ENCODE results near the gene TNFRSF6B.
"Not testable (repeated sequence)": the region's sequence is repeated elsewhere in the genome, so short reads cannot be mapped to it uniquely, and the experiment has no call there.

TNFRSF6B gene

GRCh38 chr20:63658749-63659187 is 37.7 kb upstream of the TNFRSF6B start:
- peaks cover 20% of the 10 kb centered on the region for H3K36me3 ChIP-seq (replicated peaks)
- no peaks in the 10 kb centered on the region for H3K9me3 ChIP-seq
- DNase-seq (ENCODE audit: low spot score in 2 of 2), result peak in 1 of 2 experiments; percentile 37
- peaks cover 14% of the 10 kb centered on the region for H3K4me1 ChIP-seq
- peak overlapping the region; percentile 96 for H3K4me3 ChIP-seq
- no peaks in the 10 kb centered on the region for H3K27me3 ChIP-seq (ENCODE audit: low read depth)
- in situ Hi-C loops (cut with MboI; ENCODE audit: low sequenced_read_pairs), result no loop called here

GRCh38 chr20:63659370-63659769 is 37.1 kb upstream of the TNFRSF6B start:
- Histone ChIP-seq H3K4me1 (peaks cover 8% of the 10 kb centered on the region), H3K27me3 (ENCODE audit: low read depth) (no peaks in the 10 kb centered on the region), H3K36me3 (replicated peaks) (peaks cover 23% of the 10 kb centered on the region), H3K4me3 (peak overlapping the region; percentile 96), H3K9me3 (no peaks in the 10 kb centered on the region)
- DNase-seq (ENCODE audit: low spot score in 2 of 2), result no peak
- in situ Hi-C loops (cut with MboI; ENCODE audit: low sequenced_read_pairs), result no loop called here

GRCh38 chr20:63660174-63660573 is 36.3 kb upstream of the TNFRSF6B start:
- in situ Hi-C loops (cut with MboI; ENCODE audit: low sequenced_read_pairs); H3K27me3 ChIP-seq (ENCODE audit: low read depth); H3K9me3 ChIP-seq; DNase-seq (ENCODE audit: low spot score in 2 of 2); H3K4me1 ChIP-seq; H3K4me3 ChIP-seq: not testable (repeated sequence)
- H3K36me3 ChIP-seq (replicated peaks), result peaks cover 24% of the 10 kb centered on the region

- DNase-seq (ENCODE audit: low spot score in 2 of 2), result no peak
- Histone ChIP-seq H3K4me3 (no peak overlapping the region), H3K4me1 (peaks cover 8% of the 10 kb centered on the region; the same call in 1 of the 2 replicates), H3K9me3 (no peaks in the 10 kb centered on the region), H3K36me3 (replicated peaks) (peaks cover 26% of the 10 kb centered on the region), H3K27me3 (ENCODE audit: low read depth) (no peaks in the 10 kb centered on the region)
- in situ Hi-C loops (cut with MboI; ENCODE audit: low sequenced_read_pairs), result no loop called here
Observed at GRCh38 chr20:63660622-63661021, 35.8 kb upstream of the TNFRSF6B start.

- Histone ChIP-seq H3K36me3 (replicated peaks) (peaks cover 29% of the 10 kb centered on the region), H3K27me3 (ENCODE audit: low read depth) (no peaks in the 10 kb centered on the region), H3K4me1 (peaks cover 8% of the 10 kb centered on the region; the same call in 1 of the 2 replicates), H3K9me3 (no peaks in the 10 kb centered on the region), H3K4me3 (no peak overlapping the region)
- in situ Hi-C loops (cut with MboI; ENCODE audit: low sequenced_read_pairs), result no loop called here
- DNase-seq (ENCODE audit: low spot score in 2 of 2), result no peak
Observed at GRCh38 chr20:63661108-63661507, 35.3 kb upstream of the TNFRSF6B start.

GRCh38 chr20:63661959-63662812 is 34.3 kb upstream of the TNFRSF6B start:
- H3K9me3 ChIP-seq, result no peaks in the 10 kb centered on the region
- no peak overlapping the region for H3K4me3 ChIP-seq
- no peak for DNase-seq (ENCODE audit: low spot score in 2 of 2)
- in situ Hi-C loops (cut with MboI; ENCODE audit: low sequenced_read_pairs), result no loop called here
- H3K27me3 ChIP-seq (ENCODE audit: low read depth), result no peaks in the 10 kb centered on the region
- peaks cover 36% of the 10 kb centered on the region for H3K36me3 ChIP-seq (replicated peaks)
- peaks cover 5% of the 10 kb centered on the region; the same call in 1 of the 2 replicates for H3K4me1 ChIP-seq

- H3K27me3 ChIP-seq (ENCODE audit: low read depth), result no peaks in the 10 kb centered on the region
- in situ Hi-C loops (cut with MboI; ENCODE audit: low sequenced_read_pairs), result no loop called here
Observed at GRCh38 chr20:63662813-63663189, 33.7 kb upstream of the TNFRSF6B start.

GRCh38 chr20:63663332-63664066 is 33.0 kb upstream of the TNFRSF6B start:
- DNase-seq (ENCODE audit: low spot score in 2 of 2), result no peak
- Histone ChIP-seq H3K4me1 (0 out of 2 replicates have a peak, but pooled peaks cover 2% of the 10 kb centered on the region), H3K4me3 (no peak overlapping the region), H3K9me3 (no peaks in the 10 kb centered on the region), H3K27me3 (ENCODE audit: low read depth) (no peaks in the 10 kb centered on the region), H3K36me3 (replicated peaks) (peaks cover 43% of the 10 kb centered on the region)
- in situ Hi-C loops (cut with MboI; ENCODE audit: low sequenced_read_pairs), result no loop called here

More at GRCh38 chr20:63662813-63663189, 33.7 kb upstream of the TNFRSF6B start:
- H3K9me3 ChIP-seq, result no peaks in the 10 kb centered on the region
- peaks cover 41% of the 10 kb centered on the region for H3K36me3 ChIP-seq (replicated peaks)
- no peak overlapping the region for H3K4me3 ChIP-seq
- H3K4me1 ChIP-seq, result 0 out of 2 replicates have a peak, but pooled peaks cover 2% of the 10 kb centered on the region
- DNase-seq (ENCODE audit: low spot score in 2 of 2), result no peak

- H3K9me3 ChIP-seq, result no peaks in the 10 kb centered on the region
- no peak for DNase-seq (ENCODE audit: low spot score in 2 of 2)
Observed at GRCh38 chr20:63664143-63664851, 32.2 kb upstream of the TNFRSF6B start.

GRCh38 chr20:63664861-63665594 is 31.4 kb upstream of the TNFRSF6B start:
- Histone ChIP-seq H3K27me3 (ENCODE audit: low read depth) (no peaks in the 10 kb centered on the region), H3K9me3 (no peaks in the 10 kb centered on the region), H3K4me3 (no peak overlapping the region), H3K4me1 (no peaks in the 10 kb centered on the region), H3K36me3 (replicated peaks) (peaks cover 46% of the 10 kb centered on the region)
- in situ Hi-C loops (cut with MboI; ENCODE audit: low sequenced_read_pairs), result no loop called here
- DNase-seq (ENCODE audit: low spot score in 2 of 2), result no peak

More at GRCh38 chr20:63664143-63664851, 32.2 kb upstream of the TNFRSF6B start:
- no peak overlapping the region for H3K4me3 ChIP-seq
- H3K4me1 ChIP-seq, result 0 out of 2 replicates have a peak, but pooled peaks cover 2% of the 10 kb centered on the region
- H3K36me3 ChIP-seq (replicated peaks), result peaks cover 46% of the 10 kb centered on the region
- H3K27me3 ChIP-seq (ENCODE audit: low read depth), result no peaks in the 10 kb centered on the region
- in situ Hi-C loops (cut with MboI; ENCODE audit: low sequenced_read_pairs), result no loop called here

- DNase-seq (ENCODE audit: low spot score in 2 of 2), result no peak
- Histone ChIP-seq H3K9me3 (no peaks in the 10 kb centered on the region), H3K36me3 (replicated peaks) (peaks cover 46% of the 10 kb centered on the region), H3K27me3 (ENCODE audit: low read depth) (no peaks in the 10 kb centered on the region), H3K4me1 (no peaks in the 10 kb centered on the region), H3K4me3 (no peak overlapping the region)
- in situ Hi-C loops (cut with MboI; ENCODE audit: low sequenced_read_pairs), result no loop called here
Observed at GRCh38 chr20:63665708-63666107, 30.7 kb upstream of the TNFRSF6B start.

GRCh38 chr20:63667858-63668257 is 28.6 kb upstream of the TNFRSF6B start:
- H3K36me3 ChIP-seq (replicated peaks), result peaks cover 34% of the 10 kb centered on the region

GRCh38 chr20:63668351-63668750 is 28.1 kb upstream of the TNFRSF6B start:
- Histone ChIP-seq H3K9me3 (no peaks in the 10 kb centered on the region), H3K27me3 (ENCODE audit: low read depth) (no peaks in the 10 kb centered on the region), H3K4me1 (no peaks in the 10 kb centered on the region), H3K4me3 (no peak overlapping the region), H3K36me3 (replicated peaks) (peaks cover 29% of the 10 kb centered on the region)
- no peak for DNase-seq (ENCODE audit: low spot score in 2 of 2)
- in situ Hi-C loops (cut with MboI; ENCODE audit: low sequenced_read_pairs), result no loop called here

More at GRCh38 chr20:63667858-63668257, 28.6 kb upstream of the TNFRSF6B start:
- in situ Hi-C loops (cut with MboI; ENCODE audit: low sequenced_read_pairs), result no loop called here
- no peaks in the 10 kb centered on the region for H3K27me3 ChIP-seq (ENCODE audit: low read depth)
- no peaks in the 10 kb centered on the region for H3K9me3 ChIP-seq
- no peaks in the 10 kb centered on the region for H3K4me1 ChIP-seq
- H3K4me3 ChIP-seq, result no peak overlapping the region
- no peak for DNase-seq (ENCODE audit: low spot score in 2 of 2)
